NB4 (cell line): Measurements from ENCODE around the gene CERKL.

Source experiments
- POLR2A ChIP-seq: IDR thresholded peaks from 2 replicates; pipeline ENCODE4 v1.6.1; 2011; ENCODE audit warnings: mild to moderate bottlenecking; ENCODE audit not compliant: insufficient read length; ENCODE audit errors: extremely low read depth
- TF ChIP-seq, protein P1 (sequence below): IDR thresholded peaks from one replicate; pipeline ENCODE4 v1.5.1; 2012; ENCODE audit warnings: low read depth, low read length
- TF ChIP-seq, protein P2 (sequence below): IDR thresholded peaks from 2 replicates; pipeline ENCODE4 v1.6.1; 2011; ENCODE audit warnings: low read depth, low read length

DNA sequence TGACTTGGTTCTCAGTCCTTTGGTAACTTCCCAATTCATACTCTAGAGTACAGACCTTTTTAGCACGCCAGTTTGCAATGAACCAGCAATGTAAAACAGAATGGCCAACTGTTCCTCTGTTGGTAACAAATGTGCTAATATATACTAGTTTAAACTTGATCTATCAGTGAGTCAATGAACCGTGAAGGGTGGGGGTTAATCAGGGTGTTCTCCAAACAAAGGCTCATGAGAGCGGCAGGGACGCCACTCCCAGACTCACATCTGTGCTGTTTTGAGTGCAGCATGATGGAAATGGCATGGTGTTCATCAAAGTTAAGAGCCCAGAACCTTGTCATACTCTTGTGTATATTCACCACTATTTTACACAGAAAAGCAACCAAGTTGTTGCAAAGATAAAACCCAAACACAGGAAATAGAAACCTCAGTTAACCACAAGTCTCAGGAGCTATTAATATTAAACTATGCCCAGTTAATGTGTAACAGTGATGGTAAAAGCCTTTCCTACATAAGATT is 70.3 kb downstream of the CERKL start:
- TF ChIP-seq, protein P1, sequence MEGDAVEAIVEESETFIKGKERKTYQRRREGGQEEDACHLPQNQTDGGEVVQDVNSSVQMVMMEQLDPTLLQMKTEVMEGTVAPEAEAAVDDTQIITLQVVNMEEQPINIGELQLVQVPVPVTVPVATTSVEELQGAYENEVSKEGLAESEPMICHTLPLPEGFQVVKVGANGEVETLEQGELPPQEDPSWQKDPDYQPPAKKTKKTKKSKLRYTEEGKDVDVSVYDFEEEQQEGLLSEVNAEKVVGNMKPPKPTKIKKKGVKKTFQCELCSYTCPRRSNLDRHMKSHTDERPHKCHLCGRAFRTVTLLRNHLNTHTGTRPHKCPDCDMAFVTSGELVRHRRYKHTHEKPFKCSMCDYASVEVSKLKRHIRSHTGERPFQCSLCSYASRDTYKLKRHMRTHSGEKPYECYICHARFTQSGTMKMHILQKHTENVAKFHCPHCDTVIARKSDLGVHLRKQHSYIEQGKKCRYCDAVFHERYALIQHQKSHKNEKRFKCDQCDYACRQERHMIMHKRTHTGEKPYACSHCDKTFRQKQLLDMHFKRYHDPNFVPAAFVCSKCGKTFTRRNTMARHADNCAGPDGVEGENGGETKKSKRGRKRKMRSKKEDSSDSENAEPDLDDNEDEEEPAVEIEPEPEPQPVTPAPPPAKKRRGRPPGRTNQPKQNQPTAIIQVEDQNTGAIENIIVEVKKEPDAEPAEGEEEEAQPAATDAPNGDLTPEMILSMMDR, result no peak
- TF ChIP-seq POLR2A, result no peak
- TF ChIP-seq, protein P2, sequence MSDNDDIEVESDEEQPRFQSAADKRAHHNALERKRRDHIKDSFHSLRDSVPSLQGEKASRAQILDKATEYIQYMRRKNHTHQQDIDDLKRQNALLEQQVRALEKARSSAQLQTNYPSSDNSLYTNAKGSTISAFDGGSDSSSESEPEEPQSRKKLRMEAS, result no peak
